CD4-positive, alpha-beta T cell treated with Interleukin-1 beta for 1 hour (primary cell): ENCODE data around the gene CMSS1.

ENCODE experiments used
- DNase-seq, 2 donors: peaks; one replicate each; pipeline ENCODE4 v3.0.0-alpha.2; 2020 to 2022

The CMSS1 gene

DNA sequence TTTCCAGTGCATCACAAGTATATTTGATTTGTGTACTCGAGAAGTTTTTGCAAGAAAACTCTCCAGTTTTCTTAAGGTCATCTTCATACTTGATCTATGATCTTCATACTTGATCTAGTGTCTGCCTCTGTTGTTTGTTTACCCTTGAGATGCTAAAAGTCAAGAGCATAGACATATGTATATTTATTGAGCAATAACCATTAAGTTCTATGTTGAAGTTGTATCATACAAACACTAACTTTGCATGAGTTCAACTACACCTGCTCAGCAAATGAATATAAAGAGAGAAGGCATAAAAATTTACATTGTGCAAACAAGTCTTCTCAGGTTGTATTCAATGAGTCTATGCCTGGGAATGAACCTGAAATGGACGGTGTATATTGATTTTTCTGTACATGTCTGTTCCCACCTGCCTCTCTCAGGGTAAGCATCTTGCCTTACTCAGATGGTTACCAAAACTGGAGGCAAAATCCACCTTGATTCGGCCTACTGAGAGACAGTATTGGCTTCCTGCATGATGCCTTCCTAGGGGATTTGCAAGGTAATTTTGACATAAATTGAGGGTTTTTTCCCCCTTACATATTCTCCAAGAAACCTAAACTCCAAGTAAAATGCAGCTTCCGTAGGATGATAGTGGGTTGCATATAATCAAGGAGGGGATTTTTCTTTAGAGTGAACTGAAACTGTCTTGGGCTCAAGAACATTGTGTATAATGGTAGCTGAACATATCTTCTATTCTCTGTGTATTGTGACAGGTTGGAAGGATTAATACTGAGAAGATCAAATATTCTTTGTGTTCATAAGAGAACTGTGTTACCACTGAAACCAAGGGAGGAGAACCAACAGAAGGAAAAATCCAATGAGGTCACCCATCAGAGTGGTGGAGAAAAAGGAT is 186.2 kb downstream of the CMSS1 start:
- DNase-seq: no peak

DNA sequence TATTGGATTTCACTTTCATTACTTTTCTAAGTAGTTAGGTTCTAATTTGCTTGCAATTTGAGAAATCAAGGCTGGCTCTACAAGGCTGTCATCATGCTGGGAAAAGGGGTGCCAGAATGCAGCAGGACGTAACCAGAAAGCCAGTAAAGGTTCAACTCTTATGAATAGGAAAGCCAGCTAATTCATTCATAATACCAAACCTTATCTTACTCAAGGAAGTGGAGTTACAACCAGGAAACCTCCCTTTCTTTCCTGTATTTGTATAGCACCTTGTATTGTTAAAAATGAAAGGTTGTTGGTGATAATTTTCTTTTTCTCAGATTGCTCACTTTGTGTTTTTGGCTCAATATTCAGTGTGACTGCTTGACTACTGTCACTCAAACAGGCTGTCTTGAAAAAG is 187.3 kb downstream of the CMSS1 start:
- no peak for DNase-seq

DNA sequence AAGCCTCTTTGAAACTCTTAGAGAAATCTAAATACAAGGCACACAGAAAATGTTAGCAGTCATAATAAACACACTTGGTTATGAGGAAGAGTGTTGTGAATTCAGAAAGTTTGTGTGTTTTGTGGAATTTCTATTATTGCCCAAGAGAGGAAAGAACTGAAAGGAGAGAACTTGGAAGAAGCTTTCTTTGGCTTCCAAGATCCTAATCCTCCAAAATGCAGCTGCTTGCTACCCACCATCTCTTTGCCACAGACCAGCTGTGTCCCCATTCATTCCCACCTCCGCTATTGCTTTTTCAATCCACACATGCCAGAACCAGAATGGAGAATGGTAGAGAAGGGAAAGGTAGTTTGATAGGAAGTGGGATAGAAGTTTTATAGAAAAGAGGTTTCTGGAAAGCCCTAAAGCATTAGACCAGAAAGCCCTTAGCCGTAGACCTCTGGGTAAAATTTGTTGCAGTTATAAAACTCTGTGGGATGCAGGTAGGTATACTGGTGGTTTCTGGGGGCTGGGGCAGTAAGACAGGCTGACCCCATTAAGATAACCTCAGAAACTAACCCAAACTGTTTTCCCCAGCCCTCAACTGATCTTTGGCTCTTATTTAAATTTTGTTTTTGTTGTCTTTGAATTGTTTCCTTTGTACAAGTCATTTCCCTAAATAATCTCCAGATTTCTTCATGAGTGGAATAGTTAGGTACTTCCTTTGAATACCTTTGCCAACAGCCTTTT is 188.2 kb downstream of the CMSS1 start:
- no peak for DNase-seq

DNA sequence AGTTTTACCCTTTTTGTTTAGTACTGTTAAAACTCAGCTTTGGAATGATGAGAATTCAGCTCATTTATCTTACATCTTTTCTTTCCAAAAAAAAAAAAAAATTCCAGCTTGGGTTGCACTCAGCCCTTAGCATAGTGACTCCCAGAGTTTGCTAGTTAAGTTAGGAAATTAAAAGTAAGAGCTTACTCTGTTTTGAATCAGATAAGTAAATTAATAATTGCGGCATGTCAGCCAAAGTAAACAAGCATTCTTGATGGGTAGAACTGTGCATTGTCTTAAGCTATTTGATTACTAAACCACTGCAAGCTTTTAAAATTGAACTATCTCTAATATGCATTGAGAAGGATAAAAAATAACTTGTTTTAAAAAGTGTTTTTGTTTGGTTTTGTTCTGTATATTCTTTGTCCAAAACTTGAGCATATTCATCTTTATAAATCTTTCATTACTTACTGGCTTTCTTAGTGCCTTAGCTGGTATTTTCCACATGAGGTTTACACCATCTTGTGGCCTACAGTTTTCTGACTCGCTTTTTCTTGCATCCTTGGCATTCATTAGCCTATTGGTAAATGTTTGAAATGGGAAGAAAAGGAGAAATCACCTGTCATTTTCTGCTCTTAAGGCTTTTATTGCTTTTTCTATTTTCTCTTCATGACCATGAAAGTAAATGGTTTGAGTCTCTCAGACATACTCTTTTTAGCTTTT is 189.1 kb downstream of the CMSS1 start:
- DNase-seq: no peak

DNA sequence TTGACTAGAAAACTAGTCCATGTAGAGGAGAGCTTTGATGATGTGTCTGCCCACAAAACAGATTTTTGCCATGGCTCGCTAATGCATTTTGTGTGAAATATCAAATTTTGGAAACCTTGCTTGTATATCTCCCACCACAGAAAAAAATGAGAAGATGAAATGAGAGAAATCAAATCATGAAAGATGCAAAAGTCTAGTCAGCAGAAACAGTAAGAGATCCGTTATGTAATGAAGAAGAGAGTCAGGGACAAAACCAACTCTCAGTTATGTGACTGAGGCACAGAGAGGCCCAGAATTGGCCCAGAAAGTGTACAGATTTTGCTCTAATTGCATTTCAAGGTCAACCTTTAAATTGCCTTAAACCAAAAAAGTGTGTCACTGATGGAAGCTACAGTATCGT is 189.7 kb downstream of the CMSS1 start:
- DNase-seq: no peak

DNA sequence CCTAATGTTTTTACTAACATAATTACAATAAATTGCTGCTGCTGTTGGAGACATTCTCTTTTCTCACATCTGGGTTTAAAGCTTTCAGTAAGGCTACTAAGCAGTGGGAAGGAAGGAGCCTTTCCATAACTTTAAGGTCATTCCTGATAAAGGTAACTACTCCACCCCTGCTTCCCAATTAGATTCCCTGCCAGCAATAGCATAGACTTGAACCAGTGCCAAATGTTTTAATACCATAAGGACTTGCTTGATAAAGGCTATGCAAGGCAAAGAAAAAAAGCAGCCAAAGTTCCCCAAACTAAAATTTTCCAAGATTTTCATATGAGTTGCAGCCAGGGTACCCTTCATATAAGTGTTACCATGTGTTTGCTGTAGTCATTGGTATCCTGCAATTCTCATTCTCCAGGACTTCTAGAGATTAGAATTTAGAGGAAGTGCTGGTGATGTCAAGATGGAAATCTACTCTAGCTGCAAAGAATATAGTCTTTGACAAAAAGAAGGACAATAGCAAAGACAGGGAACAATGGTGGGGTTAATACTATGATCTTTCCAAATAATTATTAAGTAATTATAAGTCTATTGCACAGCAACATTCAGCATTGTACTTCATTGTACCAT is 190.5 kb downstream of the CMSS1 start:
- DNase-seq: no peak

DNA sequence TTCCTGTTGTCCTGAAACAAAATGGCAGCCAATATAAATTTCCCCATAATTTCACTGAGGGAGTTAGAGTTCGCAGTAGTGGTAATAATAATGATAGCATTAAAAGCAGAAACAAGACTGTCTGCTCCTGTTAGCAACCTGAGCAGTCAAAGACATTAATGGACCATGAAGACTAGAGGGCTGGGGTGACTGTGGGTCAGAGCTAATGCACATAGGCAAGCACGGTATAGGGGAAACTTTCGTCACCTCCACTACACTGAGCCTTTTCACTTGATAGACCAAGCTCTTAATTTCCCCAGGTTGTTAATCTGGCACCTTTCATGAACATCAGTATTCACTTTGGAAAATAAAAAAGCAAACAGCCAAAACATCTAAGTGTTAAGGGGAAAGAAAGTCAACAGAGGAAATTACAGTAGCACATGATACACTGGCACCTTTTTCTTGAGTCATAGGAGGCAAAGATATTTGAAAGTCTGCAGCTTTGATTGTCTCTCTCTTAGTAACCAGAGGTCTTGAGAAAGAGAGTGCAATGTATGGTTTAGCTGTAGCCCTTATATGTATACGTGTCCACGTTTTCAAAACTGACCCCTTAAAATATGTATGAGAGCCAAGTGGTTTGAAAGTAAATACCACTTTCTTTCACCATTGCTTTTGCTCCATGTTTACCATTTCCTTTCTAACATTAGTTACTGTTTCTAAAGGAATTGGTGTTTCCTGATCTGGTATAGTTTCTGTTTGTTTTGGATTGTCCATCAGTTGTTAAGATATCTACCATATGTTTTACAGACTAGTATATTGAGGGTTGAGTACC is 191.8 kb downstream of the CMSS1 start:
- no peak for DNase-seq

DNA sequence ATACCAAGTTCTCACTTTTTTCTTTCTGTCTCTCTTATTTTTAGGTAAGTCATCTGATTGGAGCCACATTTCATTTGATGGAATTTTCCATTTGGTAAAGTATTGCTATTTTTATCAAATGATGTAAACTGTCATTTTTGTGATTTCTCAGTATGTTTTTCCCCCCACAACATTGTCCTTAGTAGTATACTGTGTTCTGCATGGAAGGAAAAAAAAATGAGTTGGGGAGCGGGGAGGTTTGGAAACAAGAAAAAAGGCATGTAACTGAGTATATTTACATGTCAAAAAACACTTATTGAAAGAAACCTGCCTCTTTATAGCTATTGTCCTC is 192.4 kb downstream of the CMSS1 start:
- no peak for DNase-seq

DNA sequence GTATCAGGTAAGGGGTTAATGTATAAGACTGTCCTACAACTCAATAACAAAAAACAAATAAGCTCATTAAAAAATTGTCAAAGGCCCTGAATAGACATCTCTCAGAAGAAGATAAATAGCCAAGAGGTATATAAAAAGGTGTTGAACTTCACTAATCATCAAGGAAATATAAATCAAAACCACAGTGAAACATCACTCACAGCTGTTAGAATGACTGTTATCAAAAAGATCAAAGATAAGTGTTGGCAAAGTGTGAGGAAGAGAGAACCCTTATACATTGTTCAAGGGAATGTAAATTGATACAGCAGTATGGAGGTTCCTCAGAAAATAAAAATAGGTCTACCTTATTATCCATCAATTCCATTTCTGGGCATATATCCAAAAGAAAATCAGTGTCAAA is 201.1 kb downstream of the CMSS1 start:
- DNase-seq: no peak

DNA sequence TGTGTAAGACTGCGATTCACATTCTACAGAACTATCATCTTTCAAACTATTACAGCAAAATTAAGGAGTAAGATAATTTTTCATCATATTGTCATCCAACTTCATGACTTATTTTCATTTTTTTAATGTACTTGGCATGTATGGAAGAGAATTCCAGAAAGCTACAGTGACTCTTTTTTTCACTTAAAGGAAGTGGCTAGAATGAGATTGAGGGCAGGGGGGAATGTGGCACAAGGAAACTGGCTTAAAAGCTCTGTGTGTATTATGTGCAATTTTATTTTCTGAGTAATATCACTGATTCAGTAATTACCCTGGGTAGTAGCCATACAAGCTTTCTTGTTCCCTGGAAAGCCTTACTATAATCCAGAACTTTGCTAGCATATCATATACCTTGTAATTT is 202.1 kb downstream of the CMSS1 start:
- DNase-seq: no peak

DNA sequence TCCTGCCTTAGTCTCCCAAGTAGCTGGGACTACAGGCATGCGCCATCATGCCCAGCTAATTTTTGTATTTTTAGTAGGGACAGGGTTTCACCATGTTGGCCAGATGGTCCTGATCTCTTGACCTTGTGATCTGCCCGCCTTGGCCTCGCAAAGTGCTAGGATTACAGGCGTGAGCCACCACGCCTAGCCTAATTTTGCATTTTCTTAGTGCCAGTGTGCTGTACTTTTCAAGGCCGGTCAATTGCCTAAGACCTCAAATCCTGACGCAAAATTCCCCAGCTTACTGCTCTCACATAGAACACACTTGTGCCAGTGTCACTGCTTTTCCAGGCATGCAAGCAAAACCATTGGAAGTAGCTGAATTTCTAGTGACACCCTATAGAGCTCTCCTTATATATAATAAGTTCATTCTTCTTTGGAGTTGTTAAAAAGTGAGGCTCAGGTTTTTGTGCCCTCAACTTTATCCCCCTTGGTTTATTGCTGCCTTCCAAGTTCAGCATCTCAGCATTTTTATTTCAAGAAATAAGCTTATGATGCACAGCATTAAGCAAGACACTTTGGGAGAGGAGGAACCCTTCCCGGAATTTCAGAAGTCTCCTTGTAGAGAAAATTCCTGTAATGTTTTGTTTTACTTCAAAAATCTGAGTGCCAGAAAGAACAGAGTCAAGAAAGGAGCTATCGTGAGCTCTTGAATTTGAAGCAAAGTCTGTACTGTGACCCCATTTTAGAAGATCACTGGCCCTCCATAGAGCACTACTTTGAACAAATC is 203.4 kb downstream of the CMSS1 start:
- DNase-seq: no peak

DNA sequence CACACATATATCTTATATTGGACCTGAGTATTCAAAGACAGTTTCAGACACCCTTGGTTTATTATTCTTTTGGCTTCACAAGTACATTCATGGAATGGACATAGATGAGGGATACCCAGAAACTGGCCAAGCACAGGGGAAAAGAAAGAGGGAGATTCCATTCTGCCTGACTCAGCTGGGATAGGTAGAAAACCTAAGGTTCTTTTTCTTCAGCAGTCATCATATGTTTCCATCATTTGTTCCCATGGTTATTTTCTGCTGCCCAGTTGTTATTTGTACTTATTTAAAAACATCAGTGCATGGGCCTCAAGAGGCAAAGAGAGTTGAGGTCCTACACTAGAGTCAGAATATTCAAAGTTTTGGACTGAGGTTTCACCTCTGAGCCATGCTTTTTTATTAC is 204.8 kb downstream of the CMSS1 start:
- no peak for DNase-seq

DNA sequence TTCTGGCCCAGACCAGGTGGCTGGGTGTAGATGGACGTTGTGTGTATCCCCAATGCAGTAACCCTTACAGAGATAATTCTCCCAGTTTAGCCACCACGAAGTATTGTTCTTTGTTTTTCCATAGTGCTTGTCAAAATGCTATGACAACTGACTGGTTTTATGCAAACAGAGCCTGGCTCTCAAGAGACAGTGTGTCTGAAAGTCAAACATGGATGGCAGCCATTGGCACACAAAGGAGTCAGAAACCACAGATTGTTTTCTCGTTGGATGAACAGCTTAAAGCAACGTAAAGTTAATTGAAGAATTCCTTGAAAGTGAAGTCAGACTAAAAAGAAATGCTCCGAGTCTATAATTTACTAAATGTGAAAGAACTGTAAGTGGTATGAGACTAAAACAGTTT is 205.5 kb downstream of the CMSS1 start:
- no peak for DNase-seq

DNA sequence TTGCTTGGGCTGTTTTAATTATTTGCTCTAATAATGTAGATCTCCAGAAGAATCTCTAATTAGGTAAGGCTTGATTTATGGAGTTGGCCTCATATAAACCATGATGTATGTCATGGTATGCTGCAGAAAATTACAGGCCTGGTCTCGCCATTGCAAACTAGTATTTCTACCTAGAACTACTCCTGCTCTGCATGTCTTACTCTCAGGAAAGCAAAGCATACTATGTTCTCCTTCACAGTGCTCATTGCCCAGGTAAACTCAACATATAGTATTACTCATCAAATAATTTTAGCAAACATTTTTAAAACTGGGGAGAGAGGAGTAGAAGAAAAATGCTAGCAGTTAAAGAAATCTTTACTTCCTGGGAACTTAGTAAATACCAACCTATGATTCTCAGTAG is 205.9 kb downstream of the CMSS1 start:
- no peak for DNase-seq

DNA sequence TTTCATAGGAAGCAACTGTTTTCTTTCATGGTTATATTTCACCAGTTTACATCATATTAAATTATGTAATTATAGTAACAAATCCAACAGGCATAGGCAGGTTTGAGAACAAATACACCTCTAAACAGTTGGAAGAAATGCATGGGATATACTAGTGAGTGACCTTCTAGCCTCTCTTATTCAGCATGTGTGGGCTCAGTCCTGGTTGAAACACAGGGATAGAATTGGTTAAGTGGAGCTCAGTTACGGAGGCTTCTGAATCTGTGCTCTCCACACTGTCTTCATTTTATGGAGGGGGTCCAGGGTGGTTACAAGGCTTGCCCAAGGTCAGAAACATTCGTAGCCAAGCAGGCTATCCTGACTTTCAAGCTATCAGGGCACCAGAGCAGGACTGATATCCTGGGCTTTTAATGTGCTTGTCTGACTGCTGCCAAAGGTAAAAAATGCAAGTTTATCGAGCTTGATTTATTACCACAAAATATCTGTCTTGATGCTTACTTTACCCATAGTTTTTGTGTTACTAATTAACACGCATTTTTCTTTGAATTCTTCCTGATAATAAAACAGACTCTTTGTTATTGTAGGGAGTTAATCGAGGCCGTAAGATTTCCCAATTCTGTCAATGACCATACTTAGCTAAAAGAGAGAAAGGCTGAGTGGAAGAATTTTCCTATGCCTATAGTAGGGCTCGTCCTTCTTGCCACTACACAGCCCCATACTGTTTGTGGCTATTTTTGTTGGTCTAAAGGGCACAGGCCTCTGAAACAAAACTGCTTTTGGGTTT is 207.1 kb downstream of the CMSS1 start:
- DNase-seq: no peak

DNA sequence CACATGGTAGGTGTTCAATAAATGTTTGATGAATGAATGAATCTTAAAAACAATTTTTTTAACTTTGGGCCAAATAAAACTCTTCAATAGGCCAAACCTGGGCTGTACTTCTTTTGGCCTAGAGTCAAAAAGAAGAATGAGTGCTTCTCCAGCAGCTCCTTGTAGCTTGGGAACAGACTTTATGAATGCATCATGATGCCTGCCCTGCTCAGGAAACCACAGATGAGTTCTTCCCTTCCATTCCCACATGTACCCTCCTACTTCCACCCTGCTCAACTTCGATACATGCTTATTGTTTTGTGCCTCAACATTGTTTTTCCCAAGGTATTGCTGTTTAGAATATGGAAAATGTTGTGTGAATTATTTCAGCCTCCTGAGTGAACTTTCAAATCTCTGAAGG is 209.7 kb downstream of the CMSS1 start:
- DNase-seq: no peak

DNA sequence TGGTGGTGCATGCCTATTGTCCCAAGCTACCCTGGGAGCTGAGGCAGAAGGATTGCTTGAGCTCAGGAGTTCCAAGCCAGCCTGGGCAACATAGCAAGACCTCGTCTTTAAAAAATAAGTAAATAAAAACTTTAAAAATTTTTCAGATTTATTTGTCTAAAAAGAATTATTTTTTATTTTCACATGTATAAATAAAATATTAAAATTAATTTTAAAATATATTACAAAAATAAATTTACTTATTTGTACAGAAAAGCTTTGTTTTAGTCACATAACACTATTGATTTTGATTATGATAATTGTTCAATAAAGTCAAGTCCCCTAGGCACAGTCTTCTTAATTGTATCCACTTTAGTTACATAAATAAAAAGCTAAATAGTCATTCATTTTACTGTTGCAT is 211.4 kb downstream of the CMSS1 start:
- no peak for DNase-seq

DNA sequence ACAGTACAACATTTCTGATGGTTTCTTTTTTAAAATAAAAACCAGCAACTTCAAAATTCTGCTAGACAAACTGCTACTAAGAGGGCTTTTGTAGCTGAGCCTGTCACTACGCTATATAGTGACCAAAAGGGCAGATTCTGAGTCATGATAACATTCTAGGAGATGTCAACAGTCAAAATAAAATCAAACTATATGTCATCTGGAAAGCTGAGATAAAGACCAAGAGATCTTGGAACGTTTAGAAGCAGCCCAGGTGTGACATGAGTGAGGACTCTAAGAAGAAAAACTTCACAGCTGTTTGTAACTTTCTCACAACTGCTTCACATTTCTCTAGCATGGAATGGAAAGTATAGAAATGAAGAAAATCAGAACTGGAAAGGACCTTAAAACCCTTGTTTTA is 212.0 kb downstream of the CMSS1 start:
- DNase-seq: no peak

DNA sequence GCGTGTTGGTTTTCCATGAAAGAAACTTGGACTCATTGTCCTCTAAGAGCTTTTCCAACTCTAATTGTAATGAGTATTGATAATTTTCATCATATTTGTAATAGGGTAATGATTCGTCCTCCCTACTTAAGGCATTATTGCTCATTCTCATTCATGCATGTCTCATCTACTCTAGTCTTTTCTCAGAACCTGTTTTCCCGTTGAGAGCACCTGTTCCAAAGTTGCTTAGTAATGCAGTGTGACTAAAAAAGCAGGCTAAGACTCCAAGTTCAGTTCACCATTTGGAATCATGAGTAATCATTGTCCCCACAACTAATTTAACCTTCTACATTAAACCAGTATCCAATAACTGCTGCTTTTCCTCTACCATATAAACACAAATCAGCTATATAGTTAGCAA is 212.7 kb downstream of the CMSS1 start:
- no peak for DNase-seq

DNA sequence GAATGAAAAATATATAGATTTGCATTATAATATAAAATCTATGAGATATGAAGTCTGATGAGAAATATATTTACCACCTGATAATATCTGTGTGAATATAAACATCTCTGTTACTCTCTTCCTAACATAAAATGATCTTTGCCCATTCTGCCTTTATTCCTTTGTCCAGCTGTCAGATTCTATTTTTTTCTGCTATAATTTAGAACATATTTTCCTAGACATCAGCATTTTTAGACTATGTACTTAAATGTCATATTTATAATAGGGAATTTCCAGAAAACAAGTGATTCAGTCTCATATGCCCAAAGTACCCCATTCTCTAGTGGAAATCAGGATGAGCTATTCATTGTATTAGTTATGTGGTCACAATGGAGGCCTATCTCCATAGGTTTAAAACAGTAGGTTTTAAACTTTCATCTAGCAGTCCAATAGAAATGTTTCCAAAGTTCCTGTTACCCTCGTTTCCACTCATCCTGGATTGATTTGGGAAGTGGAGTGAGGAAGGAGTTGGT is 213.3 kb downstream of the CMSS1 start:
- no peak for DNase-seq

DNA sequence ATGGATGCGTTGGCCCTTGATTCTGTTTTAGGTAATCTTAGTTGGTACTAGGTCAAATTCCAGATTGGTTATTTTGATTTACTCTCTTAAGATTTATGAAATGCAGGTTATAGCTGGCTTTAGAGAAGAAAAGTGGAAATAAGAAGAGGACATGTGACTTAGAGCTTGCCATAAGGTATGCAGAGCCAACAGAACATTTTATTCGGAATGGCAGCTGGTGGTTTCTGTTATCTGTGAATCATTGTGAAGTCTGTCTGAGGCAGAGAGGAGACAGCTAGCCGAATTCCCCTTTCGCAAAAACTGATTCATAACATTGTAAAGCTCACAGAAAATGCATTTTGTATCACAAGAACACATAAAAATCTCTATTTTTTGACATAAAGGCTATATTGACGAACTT is 214.6 kb downstream of the CMSS1 start:
- DNase-seq: no peak
